ENCODE measurements around the gene REXO1. TPM values are rescaled to one million over a fixed set of nuclear protein-coding genes. Genes with fewer than 3 reads are reported as not detected.
A peak's percentile ranks its signal among the peaks of the same experiment; 100 is the strongest.

REXO1 gene
- total and polyA plus RNA-seq, 2 donors (not counting 1 experiment from before 2014, with no cell fraction given) = 6.1 to 6.8 TPM

DNA sequence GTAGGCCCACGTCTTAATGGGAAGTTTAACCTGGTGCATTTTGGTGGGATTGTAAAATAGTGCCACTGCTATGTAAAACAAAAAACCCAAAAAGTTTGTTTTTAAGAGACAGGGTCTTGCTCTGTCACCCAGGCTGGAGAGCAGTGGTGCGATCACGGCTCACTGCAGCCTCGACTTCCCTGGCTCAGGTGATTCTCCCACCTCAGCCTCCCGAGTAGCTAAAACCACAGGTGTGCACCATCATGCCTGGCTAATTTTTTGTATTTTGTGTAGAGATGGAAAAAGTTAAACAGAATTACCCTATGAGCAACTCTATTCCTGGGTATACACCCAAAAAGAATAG, 820 bp upstream of the REXO1 start:
- DNase-seq (ENCODE audit: low read depth in 2 of 2) = no peak
- Histone ChIP-seq H3K9ac (ENCODE audit: insufficient read depth, low read length) (no peak overlapping the region), H3K36me3 (ENCODE audit: control insufficient read depth, insufficient read depth, low read length) (peaks cover 7% of the 10 kb centered on the region), H3K27ac (ENCODE audit: insufficient read depth, low read length) (no peak overlapping the region), H2AFZ (ENCODE audit: low read length) (no peak overlapping the region), H4K20me1 (ENCODE audit: control insufficient read depth, extremely low read depth, insufficient read depth, low read length) (no peaks in the 10 kb centered on the region), H3K4me3 (replicated peaks in 1 of 4; ENCODE audit: control extremely low read depth in 1 of 4, insufficient read depth in 1 of 4, low read depth in 3 of 4, low read length in 4 of 4) (peak overlapping the region in 1 of 4 experiments; percentile 91), H3K79me2 (ENCODE audit: control insufficient read depth, insufficient read depth, low read length) (peaks cover 48% of the 10 kb centered on the region), H3K4me2 (ENCODE audit: extremely low read depth, insufficient read depth, low read length) (no peak overlapping the region), H3K4me1 (ENCODE audit: control insufficient read depth, extremely low read depth, insufficient read depth, low read length) (peaks cover 18% of the 10 kb centered on the region), H3K27me3 (ENCODE audit: control insufficient read depth, insufficient read depth, low read length) (no peaks in the 10 kb centered on the region), H3K9me3 (ENCODE audit: control insufficient read depth, insufficient read depth, low read depth, low read length) (no peaks in the 10 kb centered on the region)
- TF ChIP-seq, protein P1, sequence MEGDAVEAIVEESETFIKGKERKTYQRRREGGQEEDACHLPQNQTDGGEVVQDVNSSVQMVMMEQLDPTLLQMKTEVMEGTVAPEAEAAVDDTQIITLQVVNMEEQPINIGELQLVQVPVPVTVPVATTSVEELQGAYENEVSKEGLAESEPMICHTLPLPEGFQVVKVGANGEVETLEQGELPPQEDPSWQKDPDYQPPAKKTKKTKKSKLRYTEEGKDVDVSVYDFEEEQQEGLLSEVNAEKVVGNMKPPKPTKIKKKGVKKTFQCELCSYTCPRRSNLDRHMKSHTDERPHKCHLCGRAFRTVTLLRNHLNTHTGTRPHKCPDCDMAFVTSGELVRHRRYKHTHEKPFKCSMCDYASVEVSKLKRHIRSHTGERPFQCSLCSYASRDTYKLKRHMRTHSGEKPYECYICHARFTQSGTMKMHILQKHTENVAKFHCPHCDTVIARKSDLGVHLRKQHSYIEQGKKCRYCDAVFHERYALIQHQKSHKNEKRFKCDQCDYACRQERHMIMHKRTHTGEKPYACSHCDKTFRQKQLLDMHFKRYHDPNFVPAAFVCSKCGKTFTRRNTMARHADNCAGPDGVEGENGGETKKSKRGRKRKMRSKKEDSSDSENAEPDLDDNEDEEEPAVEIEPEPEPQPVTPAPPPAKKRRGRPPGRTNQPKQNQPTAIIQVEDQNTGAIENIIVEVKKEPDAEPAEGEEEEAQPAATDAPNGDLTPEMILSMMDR (conservative IDR thresholded peaks at IDR 0.05 in 1 of 2, IDR thresholded peaks at IDR 0.05 in 1 of 2; ENCODE audit: low read depth in 1 of 2, low read length in 2 of 2) = no peak

- H3K79me2 ChIP-seq (ENCODE audit: control insufficient read depth, insufficient read depth, low read length) = peaks cover 52% of the 10 kb centered on the region
- H3K27ac ChIP-seq (ENCODE audit: insufficient read depth, low read length) = peak overlapping the region; percentile 95
- peak overlapping the region; percentile 97 for H3K4me2 ChIP-seq (ENCODE audit: extremely low read depth, insufficient read depth, low read length)
- H3K4me1 ChIP-seq (ENCODE audit: control insufficient read depth, extremely low read depth, insufficient read depth, low read length) = peaks cover 11% of the 10 kb centered on the region
- no peak overlapping the region for H2AFZ ChIP-seq (ENCODE audit: low read length)
- no peaks in the 10 kb centered on the region for H3K9me3 ChIP-seq (ENCODE audit: control insufficient read depth, insufficient read depth, low read depth, low read length)
- peak; percentile 37 to 57 for DNase-seq (ENCODE audit: low read depth in 2 of 2)
- peak overlapping the region; percentile 81 to 91 (median 86) for H3K4me3 ChIP-seq (replicated peaks in 1 of 4; ENCODE audit: control extremely low read depth in 1 of 4, insufficient read depth in 1 of 4, low read depth in 3 of 4, low read length in 4 of 4)
- TF ChIP-seq EZH2 (IDR thresholded peaks at IDR 0.05; ENCODE audit: low read length, missing control alignments) = no peak
- TF ChIP-seq, protein P1 (conservative IDR thresholded peaks at IDR 0.05 in 1 of 2, IDR thresholded peaks at IDR 0.05 in 1 of 2; ENCODE audit: low read depth in 1 of 2, low read length in 2 of 2) = no peak
- H4K20me1 ChIP-seq (ENCODE audit: control insufficient read depth, extremely low read depth, insufficient read depth, low read length) = no peaks in the 10 kb centered on the region
- H3K36me3 ChIP-seq (ENCODE audit: control insufficient read depth, insufficient read depth, low read length) = peaks cover 9% of the 10 kb centered on the region
- peak overlapping the region; percentile 100 for H3K9ac ChIP-seq (ENCODE audit: insufficient read depth, low read length)
- H3K27me3 ChIP-seq (ENCODE audit: control insufficient read depth, insufficient read depth, low read length) = no peaks in the 10 kb centered on the region
These were observed 442 bp downstream of the REXO1 start for GRCh38 chr19:1847684-1848398.

- TF ChIP-seq EZH2 (IDR thresholded peaks at IDR 0.05; ENCODE audit: low read length, missing control alignments) = no peak
- TF ChIP-seq, protein P1 (conservative IDR thresholded peaks at IDR 0.05 in 1 of 2, IDR thresholded peaks at IDR 0.05 in 1 of 2; ENCODE audit: low read depth in 1 of 2, low read length in 2 of 2) = no peak
- Histone ChIP-seq H3K27ac (ENCODE audit: insufficient read depth, low read length) (peak overlapping the region; percentile 95), H3K4me1 (ENCODE audit: control insufficient read depth, extremely low read depth, insufficient read depth, low read length) (peaks cover 10% of the 10 kb centered on the region), H3K27me3 (ENCODE audit: control insufficient read depth, insufficient read depth, low read length) (no peaks in the 10 kb centered on the region), H3K4me2 (ENCODE audit: extremely low read depth, insufficient read depth, low read length) (peak overlapping the region; percentile 97), H3K36me3 (ENCODE audit: control insufficient read depth, insufficient read depth, low read length) (peaks cover 9% of the 10 kb centered on the region), H3K9me3 (ENCODE audit: control insufficient read depth, insufficient read depth, low read depth, low read length) (no peaks in the 10 kb centered on the region), H3K9ac (ENCODE audit: insufficient read depth, low read length) (peak overlapping the region; percentile 100), H3K4me3 (replicated peaks in 1 of 4; ENCODE audit: control extremely low read depth in 1 of 4, insufficient read depth in 1 of 4, low read depth in 3 of 4, low read length in 4 of 4) (peak overlapping the region; percentile 81 to 91 (median 86)), H3K79me2 (ENCODE audit: control insufficient read depth, insufficient read depth, low read length) (peaks cover 57% of the 10 kb centered on the region), H4K20me1 (ENCODE audit: control insufficient read depth, extremely low read depth, insufficient read depth, low read length) (no peaks in the 10 kb centered on the region), H2AFZ (ENCODE audit: low read length) (no peak overlapping the region)
- DNase-seq (ENCODE audit: low read depth in 2 of 2) = peak in 1 of 2 donors; percentile 50
These were observed 967 bp downstream of the REXO1 start for GRCh38 chr19:1847348-1847683.
